Measurements from ENCODE around the gene FANCF.
"Not testable (repeated sequence)": the region's sequence is repeated elsewhere in the genome, so short reads cannot be mapped to it uniquely, and the experiment has no call there.

Gene FANCF

DNA sequence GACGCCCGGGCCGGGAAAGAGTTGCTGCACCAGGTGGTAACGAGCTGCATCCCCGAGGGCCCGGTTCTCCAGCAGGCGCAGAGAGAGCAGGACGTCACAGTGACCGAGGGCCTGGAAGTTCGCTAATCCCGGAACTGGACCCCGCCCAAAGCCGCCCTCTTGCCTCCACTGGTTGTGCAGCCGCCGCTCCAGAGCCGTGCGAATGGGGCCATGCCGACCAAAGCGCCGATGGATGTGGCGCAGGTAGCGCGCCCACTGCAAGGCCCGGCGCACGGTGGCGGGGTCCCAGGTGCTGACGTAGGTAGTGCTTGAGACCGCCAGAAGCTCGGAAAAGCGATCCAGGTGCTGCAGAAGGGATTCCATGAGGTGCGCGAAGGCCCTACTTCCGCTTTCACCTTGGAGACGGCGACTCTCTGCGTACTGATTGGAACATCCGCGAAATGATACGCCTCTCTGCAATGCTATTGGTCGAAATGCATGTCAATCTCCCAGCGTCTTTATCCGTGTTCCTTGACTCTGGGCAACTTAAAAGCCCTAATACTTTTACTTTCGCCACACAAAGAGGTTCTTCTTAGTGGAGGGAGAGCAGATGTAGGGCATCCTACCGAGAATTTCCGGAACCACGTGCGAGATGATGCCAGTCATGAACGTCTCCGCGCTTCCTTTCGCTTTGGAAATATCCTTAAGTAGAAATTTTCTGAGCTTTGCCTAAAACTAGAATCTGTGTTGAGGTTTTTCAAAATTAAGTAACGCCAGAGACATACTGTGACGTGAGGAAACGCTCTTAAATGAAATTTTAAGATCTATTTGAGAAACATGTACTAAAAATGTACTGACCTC lies at the start of gene FANCF:
Gene FANCF, minus strand, starts transcription at position 376 of the 840 bp plus-strand sequence. Its CDS starts 13 bp downstream, at position 363.
- Histone ChIP-seq H3K9me3 (ENCODE audit: control insufficient read depth, insufficient read depth, low read length) (no peaks in the 10 kb centered on the region), H3K36me3 (ENCODE audit: insufficient read depth, low read length) (no peaks in the 10 kb centered on the region), H3K4me1 (ENCODE audit: insufficient read depth, low read length) (no peaks in the 10 kb centered on the region), H3K9ac (ENCODE audit: low read depth, low read length) (peak within 1 kb of the TSS; percentile 82)

DNA sequence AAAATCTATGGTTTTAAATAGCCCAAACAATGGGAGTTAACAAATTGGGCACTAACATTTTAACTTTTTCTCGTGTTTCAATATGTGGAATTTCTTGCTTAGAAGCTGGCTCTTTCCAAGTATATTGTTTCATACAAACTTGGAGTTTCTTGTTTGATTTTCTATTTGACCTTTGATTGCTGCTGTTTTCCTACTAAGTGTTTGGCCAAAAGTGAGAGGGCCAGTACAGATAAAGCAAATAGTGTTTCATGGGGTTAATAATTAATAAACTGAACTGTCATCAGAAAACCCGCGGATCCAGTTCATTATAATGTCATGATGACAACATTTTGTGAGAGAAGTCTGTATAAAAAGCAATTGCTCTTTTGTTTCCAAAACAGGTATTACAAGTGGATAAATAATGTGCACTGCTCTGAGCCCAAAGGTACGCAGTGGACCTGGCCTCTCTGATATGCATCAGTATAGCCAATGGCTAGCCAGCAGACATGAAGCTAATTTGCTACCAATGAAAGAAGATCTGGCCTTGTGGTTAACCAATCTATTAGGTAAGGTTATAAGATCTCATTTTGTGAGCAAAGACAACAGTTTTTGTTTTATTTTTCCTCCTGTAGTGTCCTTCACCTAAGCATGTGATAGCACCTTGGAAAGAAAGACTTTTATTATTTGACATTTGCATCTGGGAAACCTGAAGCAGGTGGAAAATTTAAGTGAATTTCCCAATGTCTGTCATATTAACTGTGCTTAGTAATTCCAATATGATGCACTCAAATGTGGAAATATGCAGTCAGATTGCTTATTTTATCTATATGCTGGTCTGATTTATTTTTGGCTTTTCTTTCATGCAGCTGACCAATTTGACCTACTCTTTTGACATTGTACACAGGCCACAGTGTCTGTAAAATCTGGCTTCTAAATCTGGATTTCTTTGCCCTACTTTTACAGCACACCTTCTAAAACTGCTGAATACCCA lies 49.1 kb upstream of the FANCF start:
- no peaks in the 10 kb centered on the region for H3K36me3 ChIP-seq (ENCODE audit: insufficient read depth, low read length)
- no peaks in the 10 kb centered on the region for H3K9me3 ChIP-seq (ENCODE audit: control insufficient read depth, insufficient read depth, low read length)
- H3K9ac ChIP-seq (ENCODE audit: low read depth, low read length): no peak overlapping the region
- H3K4me1 ChIP-seq (ENCODE audit: insufficient read depth, low read length): no peaks in the 10 kb centered on the region

DNA sequence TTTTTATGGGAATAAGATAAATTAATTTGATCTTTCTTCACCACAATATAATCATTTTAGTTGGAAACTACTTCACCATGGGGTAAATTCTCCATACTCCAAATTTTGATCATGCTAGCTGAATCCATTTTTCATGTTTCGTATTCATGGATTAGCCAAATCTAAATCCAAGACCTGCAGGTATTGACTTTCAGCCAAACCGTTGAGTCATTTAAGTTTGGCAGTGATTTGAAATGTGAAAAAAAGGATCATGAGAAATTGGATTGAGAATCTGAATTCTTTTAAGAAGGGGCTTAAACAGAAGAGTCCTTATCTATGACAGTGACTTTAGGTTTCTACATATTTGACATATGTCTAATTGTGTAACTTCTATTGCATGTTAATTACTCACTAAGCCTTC lies 46.1 kb upstream of the FANCF start:
- H3K36me3 ChIP-seq (ENCODE audit: insufficient read depth, low read length): no peaks in the 10 kb centered on the region
- H3K9me3 ChIP-seq (ENCODE audit: control insufficient read depth, insufficient read depth, low read length): no peaks in the 10 kb centered on the region
- no peak overlapping the region for H3K9ac ChIP-seq (ENCODE audit: low read depth, low read length)
- H3K4me1 ChIP-seq (ENCODE audit: insufficient read depth, low read length): no peaks in the 10 kb centered on the region

DNA sequence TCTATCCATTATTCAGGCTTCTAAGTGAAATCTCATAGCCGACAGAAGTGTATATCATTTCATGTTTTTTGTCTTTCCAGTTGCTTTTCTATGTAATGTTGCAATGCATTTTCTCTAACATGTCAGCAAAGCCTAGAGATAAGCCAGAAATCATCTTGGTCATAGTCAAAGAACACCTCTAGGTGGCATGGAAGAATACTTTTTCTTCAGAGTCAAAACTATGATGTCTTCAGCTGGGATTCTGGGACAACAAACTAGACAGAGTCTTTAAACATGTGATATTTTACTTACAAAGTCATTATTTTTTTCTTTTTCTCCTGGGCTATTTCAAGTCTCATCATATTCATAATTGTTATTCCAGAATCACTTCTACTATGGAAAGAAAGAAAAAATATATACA lies 45.2 kb upstream of the FANCF start:
- no peak overlapping the region for H3K9ac ChIP-seq (ENCODE audit: low read depth, low read length)
- H3K9me3 ChIP-seq (ENCODE audit: control insufficient read depth, insufficient read depth, low read length): no peaks in the 10 kb centered on the region

GRCh38 chr11:22669368-22669767 lies 43.7 kb upstream of the FANCF start:
- no peaks in the 10 kb centered on the region for H3K4me1 ChIP-seq (ENCODE audit: insufficient read depth, low read length)
- no peak overlapping the region for H3K9ac ChIP-seq (ENCODE audit: low read depth, low read length)
- no peaks in the 10 kb centered on the region for H3K36me3 ChIP-seq (ENCODE audit: insufficient read depth, low read length)
- H3K9me3 ChIP-seq (ENCODE audit: control insufficient read depth, insufficient read depth, low read length): no peaks in the 10 kb centered on the region

More for the DNA sequence above, 45.2 kb upstream of the FANCF start:
- H3K36me3 ChIP-seq (ENCODE audit: insufficient read depth, low read length): no peaks in the 10 kb centered on the region
- H3K4me1 ChIP-seq (ENCODE audit: insufficient read depth, low read length): no peaks in the 10 kb centered on the region

DNA sequence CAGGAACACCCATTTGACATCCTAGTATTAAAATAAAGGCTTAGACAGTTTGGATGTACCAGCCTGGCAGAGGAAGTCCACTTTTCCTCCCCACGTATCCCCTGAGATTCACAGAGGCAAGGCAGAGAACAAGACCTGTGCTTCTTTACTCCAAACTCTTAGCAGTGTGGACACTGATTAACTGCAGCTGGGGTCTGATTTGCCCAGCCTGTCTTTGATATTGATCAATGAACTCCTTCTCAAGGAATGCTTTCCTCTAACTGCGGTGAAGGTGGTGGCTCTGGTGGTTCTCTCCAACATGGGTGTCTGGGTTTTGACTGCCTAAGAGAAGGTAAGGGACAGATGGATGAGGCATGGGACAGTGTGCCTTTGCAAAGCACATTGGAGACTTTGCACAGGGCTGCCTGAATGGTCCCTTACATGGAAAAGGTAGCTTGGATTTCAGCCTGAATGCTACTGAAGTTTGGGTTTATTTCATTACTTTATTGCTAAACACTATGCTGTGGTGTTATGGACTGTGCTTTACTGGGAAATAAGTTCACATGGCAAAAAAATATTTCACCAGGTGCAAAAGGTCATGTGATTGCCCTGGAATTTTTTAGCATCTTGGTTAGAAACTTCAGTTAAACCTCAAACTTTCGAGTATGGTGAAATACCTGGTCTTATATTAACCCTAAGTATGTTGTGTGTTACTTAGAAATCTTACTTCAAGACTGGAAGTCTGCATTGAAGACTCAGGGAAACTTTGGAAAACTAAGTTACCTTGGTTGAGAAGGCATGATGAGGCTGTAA lies 42.6 kb upstream of the FANCF start:
- Histone ChIP-seq H3K36me3 (ENCODE audit: insufficient read depth, low read length) (no peaks in the 10 kb centered on the region), H3K4me1 (ENCODE audit: insufficient read depth, low read length) (no peaks in the 10 kb centered on the region), H3K9ac (ENCODE audit: low read depth, low read length) (no peak overlapping the region), H3K9me3 (ENCODE audit: control insufficient read depth, insufficient read depth, low read length) (no peaks in the 10 kb centered on the region)

DNA sequence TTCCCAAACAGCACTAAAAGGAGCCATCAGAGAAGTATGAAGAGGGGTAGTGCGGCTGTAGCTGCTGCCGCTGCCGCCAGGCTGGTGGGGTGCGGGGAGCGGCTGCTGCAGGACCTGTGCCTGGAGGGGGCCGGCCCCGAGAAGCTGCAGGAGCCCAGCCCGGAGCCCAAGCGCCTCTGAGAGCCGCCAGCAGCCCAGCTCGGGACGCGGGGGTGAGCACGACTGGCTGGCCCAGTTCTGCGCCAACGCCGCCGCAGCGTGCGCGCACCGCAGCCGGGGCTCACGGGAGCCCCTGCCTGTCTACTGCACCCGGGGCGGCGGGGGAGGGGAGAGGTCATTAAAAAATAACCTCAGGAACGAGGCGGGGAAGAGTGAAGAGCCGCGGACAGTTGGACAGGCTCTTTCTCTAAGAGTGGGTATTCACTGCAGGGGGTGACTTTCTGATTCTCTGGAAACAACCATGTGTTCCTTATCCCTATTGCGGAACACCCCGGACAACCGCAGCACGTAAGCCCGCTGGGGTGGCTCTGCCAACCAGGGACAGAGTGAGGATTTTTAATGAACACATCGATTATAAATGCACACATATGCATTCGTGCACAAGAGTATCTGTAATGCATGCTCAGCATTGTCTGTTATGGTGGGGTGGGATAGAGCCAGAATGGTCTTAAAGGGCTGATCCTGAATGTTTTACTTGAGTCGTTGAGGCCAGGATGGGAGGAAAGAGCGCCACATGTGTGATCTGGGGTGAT lies 41.2 kb upstream of the FANCF start:
- H3K4me1 ChIP-seq (ENCODE audit: insufficient read depth, low read length): no peaks in the 10 kb centered on the region
- peak overlapping the region; percentile 50; the same call in 1 of the 2 replicates for H3K9ac ChIP-seq (ENCODE audit: low read depth, low read length)
- no peaks in the 10 kb centered on the region for H3K9me3 ChIP-seq (ENCODE audit: control insufficient read depth, insufficient read depth, low read length)
- no peaks in the 10 kb centered on the region for H3K36me3 ChIP-seq (ENCODE audit: insufficient read depth, low read length)

DNA sequence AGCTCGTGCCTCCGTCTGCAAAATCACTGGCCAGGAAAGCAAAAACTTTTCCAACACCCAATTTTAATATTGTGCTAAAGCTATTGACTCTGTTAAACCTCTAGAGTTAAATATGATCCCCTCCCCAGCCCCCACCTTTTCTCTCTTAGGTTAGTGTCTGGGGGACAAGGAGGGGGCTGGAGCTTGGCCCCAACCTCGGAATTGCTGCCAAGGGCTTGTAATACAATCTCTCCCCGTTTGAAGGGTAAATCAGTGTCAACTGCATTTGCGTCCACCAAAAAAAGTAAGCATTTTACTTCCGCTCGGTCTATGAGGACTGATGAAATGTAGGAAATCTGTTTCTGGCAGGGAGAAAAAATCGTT lies 40.7 kb upstream of the FANCF start, which contains the start of gene GAS2:
Gene GAS2, plus strand, starts transcription at position 287 of the 363 bp plus-strand sequence. CDS start 8,259 bp downstream, outside the sequence.
- no peaks in the 10 kb centered on the region for H3K36me3 ChIP-seq (ENCODE audit: insufficient read depth, low read length)
- H3K9me3 ChIP-seq (ENCODE audit: control insufficient read depth, insufficient read depth, low read length): no peaks in the 10 kb centered on the region
- peak within 1 kb of the TSS; percentile 50; the same call in 1 of the 2 replicates for H3K9ac ChIP-seq (ENCODE audit: low read depth, low read length)
- no peaks in the 10 kb centered on the region for H3K4me1 ChIP-seq (ENCODE audit: insufficient read depth, low read length)

DNA sequence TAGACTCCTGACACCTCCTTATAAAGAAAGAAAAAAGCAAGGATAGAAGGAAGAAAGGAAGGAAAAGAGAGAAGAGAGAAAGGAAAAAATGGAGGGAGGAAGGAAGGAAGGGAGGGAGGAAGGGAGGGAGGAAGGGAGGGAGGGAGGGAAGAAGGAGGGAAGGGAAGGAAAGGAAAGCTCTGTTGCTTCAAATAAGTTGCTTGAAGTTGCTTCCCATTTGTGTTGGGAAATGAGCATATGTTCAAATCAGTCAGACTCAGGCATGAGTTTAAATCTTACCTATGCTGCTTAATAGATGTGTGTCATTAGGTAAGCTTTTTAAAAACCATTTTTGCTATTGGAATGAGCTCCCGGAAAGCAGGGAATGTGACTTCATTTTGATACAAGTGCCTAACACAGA lies 34.2 kb upstream of the FANCF start:
- peaks cover 9% of the 10 kb centered on the region for H3K4me1 ChIP-seq (ENCODE audit: insufficient read depth, low read length)
- H3K36me3 ChIP-seq (ENCODE audit: insufficient read depth, low read length): no peaks in the 10 kb centered on the region
- H3K9ac ChIP-seq (ENCODE audit: low read depth, low read length): no peak overlapping the region
- no peaks in the 10 kb centered on the region for H3K9me3 ChIP-seq (ENCODE audit: control insufficient read depth, insufficient read depth, low read length)

DNA sequence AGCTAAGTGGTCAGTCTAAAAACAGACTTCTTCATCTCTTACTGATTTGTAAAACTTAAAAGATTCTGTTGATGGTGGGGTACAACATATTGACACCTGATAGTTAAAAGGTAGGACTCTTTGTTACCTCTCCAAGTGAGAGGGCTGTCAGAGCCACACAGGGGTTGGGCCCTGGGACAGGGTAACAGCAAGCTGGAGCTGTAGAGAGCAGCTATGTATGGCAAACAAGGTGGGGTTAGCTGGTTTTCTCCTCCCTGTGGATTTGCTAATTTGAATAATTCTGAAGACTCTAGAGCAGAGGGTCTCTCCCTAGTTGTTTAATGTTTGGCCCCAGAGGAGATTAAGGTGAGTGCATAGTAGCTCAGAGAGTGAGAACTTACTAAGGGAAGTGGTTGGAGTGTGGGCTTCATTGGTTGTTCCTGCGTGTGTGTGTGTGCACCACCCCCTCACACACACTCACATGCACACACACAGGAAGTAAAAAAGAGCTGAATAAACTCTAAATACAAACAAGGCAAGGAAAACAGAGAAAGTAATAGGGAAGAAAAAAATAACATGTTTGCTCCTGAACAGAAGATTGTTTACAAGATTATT lies 31.6 kb upstream of the FANCF start:
- Histone ChIP-seq H3K9me3 (ENCODE audit: control insufficient read depth, insufficient read depth, low read length) (no peaks in the 10 kb centered on the region), H3K4me1 (ENCODE audit: insufficient read depth, low read length) (peaks cover 9% of the 10 kb centered on the region), H3K9ac (ENCODE audit: low read depth, low read length) (no peak overlapping the region), H3K36me3 (ENCODE audit: insufficient read depth, low read length) (no peaks in the 10 kb centered on the region)

DNA sequence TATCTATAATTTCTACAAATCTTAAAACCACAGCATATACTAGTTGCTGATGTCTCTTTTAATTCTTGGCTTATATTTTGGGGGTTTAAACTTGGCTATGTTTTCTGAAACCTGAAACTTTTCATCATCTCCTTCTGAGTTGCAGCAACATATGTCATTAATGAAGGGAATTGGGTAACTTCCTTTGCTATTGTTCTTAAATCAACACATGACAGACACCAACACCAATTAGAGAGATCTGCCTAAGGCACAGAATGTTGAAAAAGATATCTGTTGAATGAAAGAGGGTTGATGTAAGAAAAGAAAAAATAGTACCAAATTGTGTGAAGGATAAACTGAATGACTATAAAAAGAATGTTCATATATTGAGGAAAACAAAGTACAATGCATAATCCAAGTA lies 30.5 kb upstream of the FANCF start:
- Histone ChIP-seq H3K9me3 (ENCODE audit: control insufficient read depth, insufficient read depth, low read length) (no peaks in the 10 kb centered on the region), H3K9ac (ENCODE audit: low read depth, low read length) (no peak overlapping the region)

DNA sequence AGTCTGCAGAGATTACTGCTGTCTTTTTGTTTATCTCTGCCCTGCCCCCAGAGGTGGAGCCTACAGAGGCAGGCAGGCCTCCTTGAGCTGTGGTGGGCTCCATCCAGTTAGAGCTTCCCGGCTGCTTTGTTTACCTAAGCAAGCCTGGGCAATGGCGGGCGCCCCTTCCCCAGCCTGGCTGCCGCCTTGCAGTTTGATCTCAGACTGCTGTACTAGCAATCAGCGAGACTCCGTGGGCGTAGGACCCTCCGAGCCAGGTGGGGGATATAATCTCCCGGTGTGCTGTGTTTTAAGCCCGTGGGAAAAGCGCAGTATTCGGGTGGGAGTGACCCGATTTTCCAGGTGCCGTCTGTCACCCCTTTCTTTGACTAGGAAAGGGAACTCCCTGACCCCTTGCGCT lies 26.7 kb upstream of the FANCF start:
- not testable (repeated sequence) for H3K4me1 ChIP-seq (ENCODE audit: insufficient read depth, low read length); H3K9me3 ChIP-seq (ENCODE audit: control insufficient read depth, insufficient read depth, low read length); H3K9ac ChIP-seq (ENCODE audit: low read depth, low read length); H3K36me3 ChIP-seq (ENCODE audit: insufficient read depth, low read length)

More for the DNA sequence above, 30.5 kb upstream of the FANCF start:
- H3K36me3 ChIP-seq (ENCODE audit: insufficient read depth, low read length): no peaks in the 10 kb centered on the region
- H3K4me1 ChIP-seq (ENCODE audit: insufficient read depth, low read length): peaks cover 9% of the 10 kb centered on the region

GRCh38 chr11:22641559-22641958 lies 15.9 kb upstream of the FANCF start:
- H3K36me3 ChIP-seq (ENCODE audit: insufficient read depth, low read length): no peaks in the 10 kb centered on the region
- H3K9ac ChIP-seq (ENCODE audit: low read depth, low read length): no peak overlapping the region
- no peaks in the 10 kb centered on the region for H3K9me3 ChIP-seq (ENCODE audit: control insufficient read depth, insufficient read depth, low read length)
- no peaks in the 10 kb centered on the region for H3K4me1 ChIP-seq (ENCODE audit: insufficient read depth, low read length)
